Measurements from ENCODE around the gene TMEM45B. TPM values are rescaled to one million over a fixed set of nuclear protein-coding genes. Genes with fewer than 3 reads are reported as not detected.

TMEM45B gene
- total RNA-seq, 1 donor: not detected

DNA sequence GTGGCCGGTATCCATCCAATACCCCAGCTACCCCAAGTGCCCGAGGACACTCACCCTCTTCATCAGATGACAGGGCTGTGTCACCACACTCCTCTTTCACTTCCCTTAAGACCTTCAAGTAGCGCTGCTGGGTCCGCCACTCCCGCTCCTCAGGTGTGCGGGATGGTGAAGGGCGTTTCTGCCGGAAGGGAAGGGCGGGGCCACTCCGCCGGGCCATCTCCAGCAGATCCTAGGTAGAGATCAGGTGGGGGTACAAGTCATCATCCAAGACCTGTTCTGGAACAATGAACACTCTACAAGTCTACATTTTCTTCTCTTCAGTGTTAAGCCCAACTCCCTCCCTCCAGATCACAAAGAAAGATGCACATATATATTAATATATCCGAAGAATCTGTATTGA, 69.7 kb downstream of the TMEM45B start:
- Histone ChIP-seq H3K4me3 (ENCODE audit: insufficient read depth, low read length) (no peak overlapping the region), H4K20me1 (ENCODE audit: insufficient read depth, low read length) (no peaks in the 10 kb centered on the region), H3K27ac (ENCODE audit: low read depth, low read length) (no peak overlapping the region), H3K4me1 (ENCODE audit: insufficient read depth, low read length) (no peaks in the 10 kb centered on the region), H2AFZ (ENCODE audit: low read length) (no peak overlapping the region), H3K27me3 (ENCODE audit: insufficient read depth, low read length) (no peaks in the 10 kb centered on the region), H3K9me3 (ENCODE audit: low read depth, low read length) (no peaks in the 10 kb centered on the region), H3K36me3 (ENCODE audit: insufficient read depth, low read length) (peaks cover 81% of the 10 kb centered on the region), H3K79me2 (ENCODE audit: insufficient read depth, low read length) (no peaks in the 10 kb centered on the region), H3K4me2 (ENCODE audit: insufficient read depth, low read length) (no peak overlapping the region)
- TF ChIP-seq CTCF (IDR thresholded peaks at IDR 0.05; ENCODE audit: extremely low read depth, low read depth, low read length): no peak
- no peak for DNase-seq (ENCODE audit: insufficient read length, low spot score, missing footprints)

- Histone ChIP-seq H4K20me1 (ENCODE audit: insufficient read depth, low read length) (no peaks in the 10 kb centered on the region), H3K79me2 (ENCODE audit: insufficient read depth, low read length) (peaks cover under 1% of the 10 kb centered on the region), H2AFZ (ENCODE audit: low read length) (no peak overlapping the region), H3K4me1 (ENCODE audit: insufficient read depth, low read length) (no peaks in the 10 kb centered on the region), H3K9me3 (ENCODE audit: low read depth, low read length) (no peaks in the 10 kb centered on the region), H3K4me3 (ENCODE audit: insufficient read depth, low read length) (no peak overlapping the region), H3K27me3 (ENCODE audit: insufficient read depth, low read length) (no peaks in the 10 kb centered on the region), H3K4me2 (ENCODE audit: insufficient read depth, low read length) (no peak overlapping the region), H3K27ac (ENCODE audit: low read depth, low read length) (no peak overlapping the region), H3K36me3 (ENCODE audit: insufficient read depth, low read length) (peaks cover 67% of the 10 kb centered on the region)
- no peak for DNase-seq (ENCODE audit: insufficient read length, low spot score, missing footprints)
- TF ChIP-seq CTCF (IDR thresholded peaks at IDR 0.05; ENCODE audit: extremely low read depth, low read depth, low read length): no peak
These were observed 72.8 kb downstream of the TMEM45B start for GRCh38 chr11:129888451-129888850.

DNA sequence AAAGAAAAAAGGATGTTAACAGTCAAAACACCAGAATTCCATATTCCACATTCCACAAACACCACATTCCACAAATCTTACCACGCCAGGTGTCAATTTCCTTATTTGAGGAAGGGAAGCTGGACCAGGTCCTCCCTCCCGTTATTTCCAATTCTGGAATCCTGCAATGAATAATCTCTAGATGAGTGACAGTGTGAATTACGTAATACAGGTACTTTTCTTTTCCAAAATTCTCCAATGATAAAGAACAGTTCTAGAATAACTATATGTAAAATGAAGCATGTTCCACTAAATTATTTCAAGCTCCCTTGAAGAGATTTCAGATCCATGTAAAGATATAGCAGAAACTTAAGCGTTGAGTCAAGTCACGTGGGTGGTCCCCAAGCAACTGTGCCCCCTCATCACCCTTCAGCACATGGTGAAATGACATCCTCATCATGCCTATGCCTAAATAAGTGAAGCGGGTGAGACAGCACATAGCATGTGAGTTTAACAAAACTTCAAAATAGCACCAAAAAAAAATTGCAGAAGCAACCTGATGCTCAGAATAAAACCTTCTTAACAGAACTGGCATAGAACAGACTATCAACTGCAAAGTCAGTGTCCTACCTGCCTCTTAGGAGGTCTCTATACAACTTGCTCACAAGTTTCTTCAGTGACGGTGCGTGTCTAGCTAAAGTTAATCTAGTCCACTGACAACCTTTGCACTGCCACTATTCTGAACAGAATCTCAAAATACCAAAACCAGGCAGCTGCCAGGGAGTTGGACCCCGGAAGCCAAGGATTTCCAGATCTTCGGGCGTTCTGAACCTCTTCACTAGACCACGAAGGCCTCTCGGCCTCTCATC, 78.9 kb downstream of the TMEM45B start:
- TF ChIP-seq CTCF (IDR thresholded peaks at IDR 0.05; ENCODE audit: extremely low read depth, low read depth, low read length): no peak

More for the DNA sequence above, 78.9 kb downstream of the TMEM45B start:
- H2AFZ ChIP-seq (ENCODE audit: low read length): peak overlapping the region; percentile 88
- no peaks in the 10 kb centered on the region for H3K27me3 ChIP-seq (ENCODE audit: insufficient read depth, low read length)
- no peaks in the 10 kb centered on the region for H3K9me3 ChIP-seq (ENCODE audit: low read depth, low read length)
- no peak for DNase-seq (ENCODE audit: insufficient read length, low spot score, missing footprints)
- peak overlapping the region; percentile 3 for H3K27ac ChIP-seq (ENCODE audit: low read depth, low read length)
- peaks cover 18% of the 10 kb centered on the region for H3K79me2 ChIP-seq (ENCODE audit: insufficient read depth, low read length)
- H4K20me1 ChIP-seq (ENCODE audit: insufficient read depth, low read length): peaks cover 5% of the 10 kb centered on the region
- H3K4me3 ChIP-seq (ENCODE audit: insufficient read depth, low read length): peak overlapping the region; percentile 89
- H3K4me1 ChIP-seq (ENCODE audit: insufficient read depth, low read length): peaks cover 13% of the 10 kb centered on the region
- peak overlapping the region; percentile 84 for H3K4me2 ChIP-seq (ENCODE audit: insufficient read depth, low read length)
- H3K36me3 ChIP-seq (ENCODE audit: insufficient read depth, low read length): peaks cover 17% of the 10 kb centered on the region

Measured in osteoblast (primary cell).